H1 (cell line): ENCODE results near the gene RASD2. TPM values are rescaled to one million over a fixed set of nuclear protein-coding genes. Genes with fewer than 3 reads are reported as not detected.
A peak's percentile ranks its signal among the peaks of the same experiment; 100 is the strongest.

Source experiments
- CTCF ChIA-PET: fragments of 300-600 bp; sonication (Branson Sonifier 250); formaldehyde crosslinking; loops from one replicate; lab custom pipeline; 2021; ENCODE audit not compliant: partially characterized antibody; lab: Charles Lee
- POLR2A ChIA-PET: fragments of 300-600 bp; sonication (Branson Sonifier 250); formaldehyde crosslinking; loops from one replicate; lab custom pipeline; 2021; ENCODE audit warnings: inconsistent platforms; ENCODE audit not compliant: partially characterized antibody; lab: Charles Lee
- DNase-seq, 2 experiments: peaks; one replicate each; pipeline versions ENCODE4 v3.0.0 to v3.0.0-alpha.2; 2010 to 2022; ENCODE audit warnings: low spot score in 2 of 2, low read depth in 1 of 2, mixed read lengths in 1 of 2
- FAIRE-seq: peaks from 2 replicates; lab custom pipeline; 2011; peaks lifted over from hg19 to GRCh38; lab: Jason Lieb, UNC
- H2AFZ ChIP-seq: 2 replicates; pipeline ENCODE4 v1.8.1; 2012; ENCODE audit warnings: low read length, inconsistent platforms
- H2AK5ac ChIP-seq: 2 replicates; pipeline ENCODE4 v1.6.1; 2013; ENCODE audit warnings: low read depth, low read length
- H2BK120ac ChIP-seq: replicated peaks from 2 replicates; pipeline ENCODE3; 2013; ENCODE audit warnings: low read depth, low read length, inconsistent platforms
- H2BK12ac ChIP-seq: 2 replicates; pipeline ENCODE4 v1.6.1; 2013; ENCODE audit warnings: low read depth, low read length
- H2BK15ac ChIP-seq: 2 replicates; pipeline ENCODE4 v1.6.1; 2013; ENCODE audit warnings: low read length
- H2BK20ac ChIP-seq: 2 replicates; pipeline ENCODE4 v1.6.1; 2013; ENCODE audit warnings: low read length
- H2BK5ac ChIP-seq: 2 replicates; pipeline ENCODE4 v1.6.1; 2013; ENCODE audit warnings: low read depth, low read length
- H3K14ac ChIP-seq: 2 replicates; pipeline ENCODE4 v1.6.1; 2013; ENCODE audit warnings: inconsistent platforms; ENCODE audit not compliant: insufficient read length
- H3K18ac ChIP-seq: 2 replicates; pipeline ENCODE4 v1.6.1; 2013; ENCODE audit warnings: low read length; ENCODE audit errors: extremely low read depth
- H3K23ac ChIP-seq: 2 replicates; pipeline ENCODE4 v1.6.1; 2013; ENCODE audit warnings: inconsistent platforms; ENCODE audit not compliant: insufficient read length
- H3K23me2 ChIP-seq: 2 replicates; pipeline ENCODE4 v1.6.1; 2013; ENCODE audit warnings: low read depth, low read length
- H3K27ac ChIP-seq: 2 replicates; pipeline ENCODE4 v1.6.1; 2011; ENCODE audit warnings: low read depth, low read length, inconsistent platforms
- H3K27me3 ChIP-seq, 4 experiments: replicated peaks in 1 of 4; 1 replicate in 1 of 4; 2 replicates in 3 of 4; pipeline versions ENCODE4 v1.6.1 to v1.8.1; 2011 to 2013; ENCODE audit warnings: low read length in 3 of 4, mild to moderate bottlenecking in 3 of 4, inconsistent platforms in 2 of 4, mixed read lengths in 2 of 4, moderate library complexity in 1 of 4; ENCODE audit not compliant: control insufficient read depth in 3 of 4, insufficient read depth in 3 of 4; ENCODE audit errors: extremely low read depth in 1 of 4
- H3K36me3 ChIP-seq, 4 experiments: 2 replicates each; pipeline versions ENCODE4 v1.6.1 to v1.8.1; 2011 to 2013; ENCODE audit warnings: mild to moderate bottlenecking in 4 of 4, low read length in 3 of 4, moderate library complexity in 2 of 4, control low read depth in 1 of 4, inconsistent platforms in 1 of 4; ENCODE audit not compliant: insufficient read depth in 4 of 4, control insufficient read depth in 2 of 4
- H3K4ac ChIP-seq: replicated peaks from 2 replicates; pipeline ENCODE3; 2013; ENCODE audit warnings: low read length, low read depth, mixed read lengths, inconsistent platforms; ENCODE audit not compliant: insufficient read length
- H3K4me1 ChIP-seq, 4 experiments: replicated peaks in 1 of 4; 1 replicate in 1 of 4; 2 replicates in 3 of 4; pipeline versions ENCODE4 v1.6.1 to v1.8.1; 2011 to 2013; ENCODE audit warnings: low read length in 3 of 4, inconsistent platforms in 2 of 4, mixed read lengths in 1 of 4; ENCODE audit not compliant: insufficient read depth in 4 of 4, control insufficient read depth in 3 of 4
- H3K4me2 ChIP-seq, 2 experiments: 2 replicates each; pipeline versions ENCODE4 v1.6.1 to v1.8.1; 2011 to 2013; ENCODE audit warnings: low read depth in 2 of 2, low read length in 2 of 2, control low read depth in 1 of 2, inconsistent platforms in 1 of 2, mild to moderate bottlenecking in 1 of 2; ENCODE audit not compliant: insufficient read depth in 1 of 2
- H3K4me3 ChIP-seq, 4 experiments: fragments of 200-600, 300-600 bp in 1 of 4; sonication (generic), shearing (Covaris generic), sonication (Bioruptor Twin) in 1 of 4; 2 replicates each; pipeline versions ENCODE4 v1.5.1 to v1.8.1; 2011 to 2016; ENCODE audit warnings: low read length in 4 of 4, low read depth in 3 of 4, control low read depth in 2 of 4, inconsistent platforms in 2 of 4, mild to moderate bottlenecking in 2 of 4, mixed read lengths in 1 of 4, moderate library complexity in 1 of 4; ENCODE audit not compliant: insufficient read depth in 2 of 4; ENCODE audit errors: extremely low read depth in 1 of 4
- H3K56ac ChIP-seq: replicated peaks from 2 replicates; pipeline ENCODE3; 2013; ENCODE audit warnings: low read depth, mild to moderate bottlenecking, mixed read lengths, low read length, inconsistent platforms; ENCODE audit not compliant: insufficient read length
- H3K79me1 ChIP-seq: 2 replicates; pipeline ENCODE4 v1.6.1; 2013; ENCODE audit warnings: low read depth, low read length, control low read depth
- H3K79me2 ChIP-seq, 2 experiments: 2 replicates each; pipeline versions ENCODE4 v1.6.1 to v1.8.1; 2012 to 2013; ENCODE audit warnings: low read length in 2 of 2, mild to moderate bottlenecking in 2 of 2, inconsistent platforms in 1 of 2; ENCODE audit not compliant: insufficient read depth in 2 of 2, control insufficient read depth in 1 of 2
- H3K9ac ChIP-seq, 4 experiments: replicated peaks in 1 of 4; 1 replicate in 1 of 4; 2 replicates in 3 of 4; pipeline versions ENCODE4 v1.6.1 to v1.8.1; 2011 to 2013; ENCODE audit warnings: low read depth in 3 of 4, low read length in 3 of 4, control low read depth in 2 of 4, mild to moderate bottlenecking in 2 of 4, moderate library complexity in 2 of 4, inconsistent platforms in 1 of 4; ENCODE audit errors: extremely low read depth in 1 of 4
- H3K9me3 ChIP-seq, 2 experiments: 2 replicates each; pipeline versions ENCODE4 v1.6.1 to v1.8.1; 2012 to 2013; ENCODE audit warnings: mild to moderate bottlenecking in 2 of 2, moderate library complexity in 2 of 2, control low read depth in 1 of 2, inconsistent platforms in 1 of 2, low read depth in 1 of 2, low read length in 1 of 2, mixed read lengths in 1 of 2; ENCODE audit not compliant: insufficient read depth in 2 of 2
- H4K20me1 ChIP-seq, 2 experiments: replicated peaks in 1 of 2; 2 replicates each; pipeline versions ENCODE3 to v1.8.1; 2011 to 2013; ENCODE audit warnings: inconsistent platforms in 2 of 2, low read length in 2 of 2, mild to moderate bottlenecking in 1 of 2; ENCODE audit not compliant: insufficient read depth in 2 of 2, control insufficient read depth in 1 of 2
- H4K5ac ChIP-seq: 2 replicates; pipeline ENCODE4 v1.6.1; 2013; ENCODE audit warnings: low read length, low read depth, mixed read lengths, inconsistent platforms; ENCODE audit not compliant: insufficient read length
- H4K8ac ChIP-seq: 2 replicates; pipeline ENCODE4 v1.8.0; 2013; ENCODE audit warnings: mild to moderate bottlenecking, moderate library complexity, low read length, inconsistent platforms; ENCODE audit not compliant: insufficient read depth; ENCODE audit errors: extremely low read depth
- H4K91ac ChIP-seq: replicated peaks from 2 replicates; pipeline ENCODE3; 2013; ENCODE audit warnings: low read length, mixed read lengths, inconsistent platforms; ENCODE audit not compliant: insufficient read length
- ASH2L ChIP-seq: fragments of 200-600, 300-600 bp; sonication (generic); IDR thresholded peaks from one replicate; pipeline ENCODE4 v1.7.1; 2017; ENCODE audit warnings: low read length
- CTBP2 ChIP-seq: IDR thresholded peaks from 2 replicates; pipeline ENCODE4 v1.7.0; 2011; ENCODE audit warnings: borderline replicate concordance, mild to moderate bottlenecking, moderate library complexity, mixed read lengths, low read length; ENCODE audit not compliant: insufficient read depth, insufficient read length
- GABPA ChIP-seq: IDR thresholded peaks from 2 replicates; pipeline ENCODE4 v1.6.1; 2011; ENCODE audit warnings: mild to moderate bottlenecking, low read length, moderate library complexity, borderline replicate concordance; ENCODE audit not compliant: insufficient read depth
- HDAC6 ChIP-seq: IDR thresholded peaks from one replicate; pipeline ENCODE4 v1.7.1; 2012; ENCODE audit warnings: low read depth, mild to moderate bottlenecking, inconsistent platforms, low read length, moderate library complexity
- RBBP5 ChIP-seq: IDR thresholded peaks from 2 replicates; pipeline ENCODE4 v1.7.1; 2012; ENCODE audit warnings: low read depth, mild to moderate bottlenecking, inconsistent platforms, low read length, moderate library complexity, borderline replicate concordance
- SAP30 ChIP-seq: fragments of 300-600 bp; sonication (generic); IDR thresholded peaks from 2 replicates; pipeline ENCODE4 v1.7.1; 2012; ENCODE audit warnings: low read length, moderate library complexity, mild to moderate bottlenecking, inconsistent platforms; ENCODE audit not compliant: insufficient read depth, insufficient replicate concordance
- SIN3A ChIP-seq, 2 experiments: IDR thresholded peaks in 1 of 2; conservative IDR thresholded peaks in 1 of 2; 2 replicates each; pipeline ENCODE4 v1.6.1; 2011 to 2012; ENCODE audit warnings: low read length in 2 of 2, improper control_type of control experiment in 1 of 2, low read depth in 1 of 2, mild to moderate bottlenecking in 1 of 2
- SP2 ChIP-seq: IDR thresholded peaks from 2 replicates; pipeline ENCODE4 v1.6.1; 2012; ENCODE audit warnings: mild to moderate bottlenecking, low read length, inconsistent platforms
- SP4 ChIP-seq: IDR thresholded peaks from 2 replicates; pipeline ENCODE4 v1.6.1; 2012; ENCODE audit warnings: low read length, inconsistent platforms
- TAF1 ChIP-seq: IDR thresholded peaks from 2 replicates; pipeline ENCODE4 v1.6.1; 2011; ENCODE audit warnings: mild to moderate bottlenecking, low read depth, low read length
- TEAD4 ChIP-seq: IDR thresholded peaks from 2 replicates; pipeline ENCODE4 v1.6.1; 2012; ENCODE audit warnings: low read depth, low read length, inconsistent platforms, mixed read lengths
- WGBS, 2 experiments: shearing (Covaris generic) in 1 of 2; methylation state at CpG; one replicate each; pipeline versions ENCODE4 v1.1.6 to v1.1.7; 2013 to 2015; ENCODE audit warnings: low lambda C conversion rate in 2 of 2, mixed read lengths in 2 of 2, inconsistent platforms in 1 of 2, low coverage in 1 of 2, missing lambda C conversion rate in 1 of 2; ENCODE audit not compliant: insufficient replicate concordance in 2 of 2, insufficient coverage in 1 of 2, insufficient read length in 1 of 2; ENCODE audit errors: extremely low coverage in 1 of 2, missing lambda C conversion rate in 1 of 2; 5-methylcytosine and 5-hydroxymethylcytosine counted together
- polyA plus RNA-seq, 7 experiments: library from polyadenylated mRNA; depleted of rRNA in 3 of 7; stranded (reverse) in 5 of 7; unstranded in 2 of 7; fragments of >200 nt in 5 of 7; fragments of 200-250 nt in 2 of 7; gene quantifications; 1 replicate in 5 of 7; 2 replicates in 1 of 7; 4 replicates in 1 of 7; pipeline versions ENCODE4 v1.2.1 to v1.2.3, GENCODE V29; 2011 to 2013; ENCODE audit warnings: missing spikeins in 2 of 7, mixed read lengths in 2 of 7
- total RNA-seq: library from RNA; stranded (reverse); fragmentation: NEBNext Ultra II Directional; extraction: Animal tissue kit (Norgen Biotek cat#: 25700); gene quantifications from 2 replicates; pipeline ENCODE4 v1.2.1, GENCODE V29; 2021
- TF ChIP-seq, protein P1 (sequence below): IDR thresholded peaks from 2 replicates; pipeline ENCODE4 v1.6.1; 2012; ENCODE audit warnings: low read length, inconsistent platforms

RASD2 gene
- total and polyA plus RNA-seq, 2 of the 8 experiments (the other 6 are each of a cell fraction or from before 2014, with no cell fraction given) = 1.9 to 5.1 TPM

DNA sequence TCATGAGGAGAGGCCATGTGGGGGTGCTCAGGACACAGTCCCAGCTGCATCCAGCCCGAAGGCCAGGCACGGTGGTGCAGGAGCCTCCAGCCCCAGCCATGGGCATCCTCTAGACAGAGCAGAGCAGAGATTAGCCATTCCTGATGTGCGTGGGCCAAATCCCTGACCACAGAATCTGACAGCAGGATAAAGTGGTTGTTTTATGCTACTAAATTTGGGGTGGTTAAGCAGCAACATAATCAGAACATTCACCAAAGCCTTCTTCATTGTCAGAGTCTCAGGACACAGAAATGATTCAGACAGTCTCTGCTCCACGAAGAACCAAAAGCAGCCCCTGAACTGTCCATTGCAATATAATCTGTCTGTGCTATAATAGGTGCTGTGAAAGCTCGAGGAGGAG, 19.7 kb downstream of the RASD2 start:
- Histone ChIP-seq H2BK5ac (no peak overlapping the region), H3K36me3 (no peaks in the 10 kb centered on the region), H2AFZ (no peak overlapping the region), H3K27ac (no peak overlapping the region), H3K79me2 (no peaks in the 10 kb centered on the region), H3K4me1 (peaks cover 0 to 7% (median 5%) of the 10 kb centered on the region in 4 experiments; a peak in 5 of 7 replicates), H3K4ac (no peak overlapping the region), H3K9ac (no peak overlapping the region), H4K5ac (no peak overlapping the region), H4K91ac (no peak overlapping the region), H3K4me3 (no peak overlapping the region), H2BK15ac (peak overlapping the region; percentile 36; the same call in 1 of the 2 replicates), H3K56ac (no peak overlapping the region), H4K20me1 (no peaks in the 10 kb centered on the region), H2BK120ac (no peak overlapping the region), H3K4me2 (no peak overlapping the region), H3K27me3 (no peaks in the 10 kb centered on the region), H3K14ac (no peak overlapping the region), H2BK20ac (peak overlapping the region; percentile 91), H3K18ac (0 out of 2 replicates have a peak overlapping the region, but pooled peaks have one; percentile 56), H3K9me3 (no peaks in the 10 kb centered on the region), H3K79me1 (no peaks in the 10 kb centered on the region), H4K8ac (no peak overlapping the region), H2AK5ac (0 out of 2 replicates have a peak overlapping the region, but pooled peaks have one; percentile 6), H2BK12ac (0 out of 2 replicates have a peak overlapping the region, but pooled peaks have one; percentile 90), H3K23me2 (no peaks in the 10 kb centered on the region), H3K23ac (no peak overlapping the region)
- ChIA-PET POLR2A (interaction anchor here (1.2 kb wide), 1 partner anchor 19 kb away, joined by 3 read pairs; the partner anchor contains the start of gene RASD2), CTCF (interaction anchor here (0.9 to 1.7 kb wide), 5 partner anchors 11 to 22 kb away, joined by 3 to 7 read pairs (median 3); no protein-coding TSS in a partner anchor)
- WGBS, 2 experiments = 79% methylated on average over 5 of the region's 5 CpGs; no CpG with 5 or more reads in 1 of the 2 experiments
- DNase-seq (no peak), FAIRE-seq (no peak)
- TF ChIP-seq SP2 (no peak), SAP30 (no peak), TEAD4 (no peak), SP4 (no peak), TAF1 (no peak), HDAC6 (no peak), CTBP2 (no peak), SIN3A (conservative IDR thresholded peaks at IDR 0.05 in 1 of 2, IDR thresholded peaks at IDR 0.05 in 1 of 2; ENCODE audit: low read depth in 1 of 2, low read length in 2 of 2) (no peak), ASH2L (no peak), GABPA (no peak), RBBP5 (no peak)
- TF ChIP-seq, protein P1, sequence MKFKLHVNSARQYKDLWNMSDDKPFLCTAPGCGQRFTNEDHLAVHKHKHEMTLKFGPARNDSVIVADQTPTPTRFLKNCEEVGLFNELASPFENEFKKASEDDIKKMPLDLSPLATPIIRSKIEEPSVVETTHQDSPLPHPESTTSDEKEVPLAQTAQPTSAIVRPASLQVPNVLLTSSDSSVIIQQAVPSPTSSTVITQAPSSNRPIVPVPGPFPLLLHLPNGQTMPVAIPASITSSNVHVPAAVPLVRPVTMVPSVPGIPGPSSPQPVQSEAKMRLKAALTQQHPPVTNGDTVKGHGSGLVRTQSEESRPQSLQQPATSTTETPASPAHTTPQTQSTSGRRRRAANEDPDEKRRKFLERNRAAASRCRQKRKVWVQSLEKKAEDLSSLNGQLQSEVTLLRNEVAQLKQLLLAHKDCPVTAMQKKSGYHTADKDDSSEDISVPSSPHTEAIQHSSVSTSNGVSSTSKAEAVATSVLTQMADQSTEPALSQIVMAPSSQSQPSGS = no peak
